NCI-H226 (cell line): ENCODE measurements around the gene XK.

ENCODE experiments used
- DNase-seq: peaks from one replicate; pipeline ENCODE4 v3.0.0-alpha.2; 2015

The XK gene

DNA sequence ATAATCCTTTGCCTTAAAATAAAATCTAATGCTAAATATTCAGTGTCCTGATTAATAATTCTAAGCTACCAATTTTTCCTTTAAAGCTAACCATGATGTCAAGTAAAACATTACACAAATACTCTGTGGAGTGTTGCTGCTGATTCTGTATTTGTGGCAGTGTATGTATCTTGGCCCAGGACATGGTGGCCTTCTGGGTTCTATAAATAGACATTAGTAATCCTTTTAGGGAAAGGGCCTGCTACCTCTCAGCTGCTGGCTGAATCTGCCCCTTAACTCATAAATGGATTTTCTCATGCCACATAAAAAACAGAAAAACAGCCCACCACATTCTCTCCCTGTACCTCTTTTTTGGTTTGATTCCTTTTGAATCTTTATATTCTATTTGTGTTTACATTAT lies 1.2 kb upstream of the XK start:
- DNase-seq: no peak

DNA sequence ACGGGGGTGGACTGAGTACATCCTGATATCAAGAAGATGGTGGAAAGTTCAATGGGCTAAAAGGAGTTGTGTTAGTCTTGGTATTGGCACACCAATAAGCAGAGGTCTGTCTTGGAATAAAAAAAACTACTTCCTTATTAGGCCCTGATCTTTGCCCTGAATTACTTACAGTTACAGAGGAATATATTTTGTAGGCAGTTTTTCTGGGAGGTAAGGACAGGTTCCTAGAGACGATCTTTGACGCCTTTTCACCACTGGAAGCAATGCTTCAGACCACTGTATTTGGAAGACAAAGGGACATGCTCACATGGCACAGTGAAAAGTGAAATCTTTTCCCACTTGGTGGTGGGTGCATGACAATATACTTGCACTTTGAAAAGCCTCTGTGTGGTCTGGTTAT lies 618 bp upstream of the XK start:
- DNase-seq: no peak

DNA sequence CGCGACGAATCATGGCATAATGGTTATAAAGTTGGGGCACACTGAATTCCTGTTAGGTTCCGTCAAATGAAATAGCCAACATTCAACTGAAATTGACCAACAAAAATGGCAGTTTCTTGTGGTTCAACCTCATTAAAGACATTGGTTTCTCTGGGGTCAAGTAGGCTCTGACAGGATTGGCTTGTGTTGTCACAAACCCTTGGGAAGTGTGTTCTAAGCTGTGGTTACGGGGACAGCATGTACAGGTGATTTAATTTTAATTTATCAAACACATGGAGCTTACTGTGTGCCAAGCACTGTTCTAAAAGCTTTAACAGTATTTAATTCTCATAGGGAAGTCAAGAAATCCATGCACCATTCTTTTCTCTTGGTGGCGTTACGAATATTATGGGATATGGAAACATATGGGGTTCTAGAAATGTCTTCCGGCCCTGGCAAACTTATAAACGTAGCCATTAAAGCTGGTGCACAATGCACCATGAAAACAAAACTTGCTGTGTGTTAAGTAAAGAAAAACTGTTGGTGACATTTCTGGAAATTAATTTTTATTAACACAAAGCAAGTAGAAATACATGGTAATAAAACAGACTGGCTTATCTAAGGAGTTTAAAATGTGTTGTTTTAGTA lies 891 bp downstream of the XK start:
- DNase-seq: no peak

DNA sequence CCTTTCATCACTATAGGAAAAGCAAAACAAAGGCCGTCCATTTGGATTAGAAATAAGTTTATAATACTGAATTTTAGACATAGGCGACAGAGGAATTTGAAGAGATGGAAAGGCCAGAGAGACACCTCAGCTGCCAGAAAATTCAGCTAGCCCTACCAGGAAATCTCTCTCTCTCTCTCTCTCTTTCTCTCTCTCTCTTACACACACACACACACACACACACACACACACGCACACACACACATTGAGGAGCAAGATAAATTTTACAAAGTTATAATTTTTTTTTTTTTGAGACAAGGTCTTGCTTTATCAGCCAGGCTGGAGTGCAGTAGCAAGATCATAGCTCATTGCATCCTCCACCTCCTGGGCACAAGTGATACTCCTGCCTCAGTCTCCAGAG lies 1.4 kb downstream of the XK start:
- no peak for DNase-seq

DNA sequence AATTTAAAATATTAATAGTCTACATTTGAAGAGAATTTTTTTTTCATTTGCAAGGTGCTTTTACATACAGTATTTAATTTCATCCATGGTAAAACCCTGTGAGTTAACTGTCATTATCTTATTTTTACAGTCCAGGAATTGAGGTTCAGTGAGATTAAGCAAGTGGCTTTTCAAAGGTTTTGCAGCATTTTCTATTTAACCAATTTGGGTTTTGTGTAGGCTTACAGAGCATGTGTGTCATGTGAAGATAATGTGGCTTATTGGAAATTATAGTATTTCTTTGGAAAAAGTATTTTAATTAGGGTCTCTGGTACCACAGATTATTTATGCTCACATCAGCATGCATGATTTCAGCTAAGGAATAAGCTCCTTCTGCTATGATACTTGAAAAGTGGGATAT lies 4.5 kb downstream of the XK start:
- DNase-seq: no peak

DNA sequence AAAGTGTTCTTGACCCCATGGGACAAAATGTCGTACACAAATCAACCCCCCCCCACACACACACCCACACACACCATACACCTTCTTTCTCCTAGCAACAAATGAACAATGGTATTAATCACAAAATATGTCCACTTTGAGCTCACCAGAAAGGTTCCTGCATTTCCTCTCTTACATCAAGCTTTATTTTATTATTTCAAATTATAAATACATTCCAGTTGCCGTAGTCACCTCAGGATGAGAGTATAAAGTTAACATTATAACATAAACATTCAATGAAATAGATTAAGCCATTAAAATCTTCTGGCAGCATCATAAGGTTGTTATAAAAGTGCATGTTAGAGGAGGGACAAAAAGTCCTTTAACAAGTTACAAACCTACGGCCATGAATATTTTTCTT lies 7.3 kb downstream of the XK start:
- DNase-seq: no peak

DNA sequence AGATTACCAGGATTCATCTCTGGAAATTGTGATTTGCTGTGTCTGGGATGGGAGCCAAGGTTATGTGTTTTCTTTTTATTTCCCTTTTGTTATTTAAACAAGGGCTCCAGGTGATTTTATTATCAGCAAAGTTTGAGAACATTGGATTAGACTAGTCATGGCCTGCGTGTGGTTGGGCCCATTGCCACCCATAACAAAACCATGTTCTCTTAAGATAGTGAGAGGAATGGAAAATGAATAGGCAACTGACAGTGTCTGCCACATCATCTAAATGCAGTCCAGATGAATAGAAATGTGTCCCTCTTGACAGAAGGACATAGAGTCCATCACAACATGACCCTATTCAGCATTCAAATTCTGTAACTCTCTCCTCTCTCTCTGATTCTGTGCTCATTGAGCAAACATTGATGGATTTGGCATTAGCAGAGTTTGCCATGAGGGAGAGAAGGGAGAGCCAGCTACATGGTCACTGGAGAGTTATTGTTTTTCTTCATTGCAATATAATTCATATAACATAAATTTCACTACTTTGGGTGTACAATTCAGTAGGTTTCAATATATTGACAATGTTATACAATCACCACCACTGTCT lies 11.7 kb downstream of the XK start:
- DNase-seq: no peak

DNA sequence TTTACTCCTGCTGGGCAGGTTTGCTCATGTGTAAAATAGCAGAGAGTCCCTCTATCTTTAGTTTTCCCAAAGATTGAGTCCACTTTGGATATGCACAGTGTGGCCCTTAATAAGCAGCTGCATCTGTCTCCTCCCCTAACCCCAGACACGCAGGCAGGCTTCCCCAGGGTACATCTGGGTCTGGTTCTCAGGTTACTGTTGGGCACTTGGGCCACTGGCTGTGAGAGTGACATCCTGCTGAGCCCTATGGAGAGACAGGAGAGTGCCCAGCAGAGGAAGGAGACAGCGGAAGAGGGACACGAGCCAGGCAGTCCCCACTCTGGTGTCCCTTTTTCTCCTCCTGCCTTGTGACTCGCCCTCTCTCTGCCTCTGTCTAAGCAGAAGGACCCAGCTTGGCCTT lies 16.0 kb downstream of the XK start:
- DNase-seq: no peak

DNA sequence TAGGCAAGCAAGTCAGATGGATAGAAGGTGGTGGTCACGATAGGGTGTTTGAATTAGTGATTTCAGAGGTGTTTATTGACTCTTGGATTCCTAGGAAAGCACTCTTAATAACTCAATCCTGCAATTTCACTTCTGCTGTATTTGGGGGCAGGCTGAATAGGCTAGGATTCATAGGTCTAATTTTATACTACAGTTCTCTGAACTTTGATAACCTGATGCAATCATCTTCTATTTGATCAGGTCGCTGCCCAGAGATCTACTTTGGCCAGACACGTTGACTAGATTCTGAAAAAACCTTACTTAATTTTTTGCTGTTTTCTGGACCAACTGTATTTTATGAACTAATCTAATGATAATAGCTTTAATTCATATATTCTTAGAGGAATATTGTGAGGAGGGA lies 26.4 kb downstream of the XK start:
- DNase-seq: no peak

DNA sequence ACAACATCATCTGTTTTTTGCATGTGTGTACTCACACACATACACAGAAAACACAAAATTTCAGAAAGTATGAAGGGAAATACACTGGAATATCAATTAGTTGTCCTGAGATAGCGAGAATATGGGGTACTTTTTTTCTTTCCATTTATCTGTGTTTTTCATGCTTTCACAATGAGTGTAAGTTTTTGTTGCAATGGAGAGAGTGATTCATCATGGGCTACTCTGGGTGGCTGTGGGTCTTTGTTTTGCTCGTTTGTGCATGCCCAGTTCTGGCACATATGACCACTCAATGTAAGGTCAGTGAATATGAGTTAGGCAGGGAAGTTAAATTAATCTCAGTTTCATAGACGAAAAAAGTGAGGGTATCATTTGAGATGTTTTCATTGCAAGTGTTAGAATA lies 26.9 kb downstream of the XK start:
- no peak for DNase-seq

DNA sequence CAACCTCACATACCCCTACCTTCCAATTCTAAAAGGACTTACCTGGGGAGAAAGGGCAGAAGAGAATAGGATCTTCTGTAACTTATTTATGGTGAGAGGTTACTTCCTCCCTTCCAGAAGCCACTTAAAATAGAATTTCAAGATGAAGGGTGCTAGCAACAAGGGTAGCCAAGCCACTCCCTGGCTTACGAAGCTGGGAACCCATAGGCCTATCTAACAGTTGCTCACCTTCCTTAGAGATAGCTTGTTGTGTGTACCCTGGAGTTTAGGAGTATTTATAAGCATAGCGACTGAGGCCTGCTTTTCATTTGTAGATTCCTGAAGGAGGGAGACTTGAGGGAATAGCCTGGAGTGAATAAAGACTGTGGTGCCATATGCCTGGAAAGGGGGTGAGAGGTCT lies 28.9 kb downstream of the XK start:
- no peak for DNase-seq

DNA sequence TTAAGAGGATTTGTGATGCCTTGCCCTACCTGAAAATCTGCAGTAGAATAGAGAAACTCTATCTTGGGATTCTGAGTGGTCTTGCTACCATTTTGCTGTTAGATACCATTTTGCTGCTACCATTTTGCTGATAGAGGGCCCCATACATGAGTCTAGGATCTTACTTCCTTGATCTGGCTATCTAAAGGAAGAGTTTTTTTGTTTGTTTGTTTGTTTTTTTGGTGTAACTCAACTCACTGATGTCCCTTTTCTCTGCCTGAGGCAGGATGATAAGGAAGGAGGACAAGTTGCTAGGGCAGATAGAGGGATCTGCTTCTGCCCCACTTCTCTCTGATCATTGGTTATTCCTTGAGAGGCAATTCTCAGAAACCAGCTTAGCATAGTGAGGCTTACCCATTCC lies 31.0 kb downstream of the XK start:
- DNase-seq: no peak

DNA sequence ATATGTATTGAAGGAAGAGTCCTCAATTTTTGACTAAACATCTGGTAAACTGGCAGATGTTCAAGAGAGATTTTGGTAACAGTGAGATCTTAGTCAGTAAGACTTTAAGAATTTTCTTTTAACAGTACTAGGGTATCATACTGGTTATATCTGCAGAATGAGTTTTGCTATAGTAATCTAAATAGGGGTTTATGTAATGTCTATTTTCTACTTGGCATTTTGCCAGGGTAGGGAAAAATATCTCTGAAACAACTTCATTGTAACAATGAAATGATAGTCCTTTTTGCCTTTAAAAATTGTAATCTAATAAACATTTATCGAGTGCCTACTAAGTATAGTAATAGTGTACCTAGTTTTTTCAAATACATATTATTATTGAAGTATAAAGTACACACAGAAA lies 32.1 kb downstream of the XK start:
- DNase-seq: no peak

DNA sequence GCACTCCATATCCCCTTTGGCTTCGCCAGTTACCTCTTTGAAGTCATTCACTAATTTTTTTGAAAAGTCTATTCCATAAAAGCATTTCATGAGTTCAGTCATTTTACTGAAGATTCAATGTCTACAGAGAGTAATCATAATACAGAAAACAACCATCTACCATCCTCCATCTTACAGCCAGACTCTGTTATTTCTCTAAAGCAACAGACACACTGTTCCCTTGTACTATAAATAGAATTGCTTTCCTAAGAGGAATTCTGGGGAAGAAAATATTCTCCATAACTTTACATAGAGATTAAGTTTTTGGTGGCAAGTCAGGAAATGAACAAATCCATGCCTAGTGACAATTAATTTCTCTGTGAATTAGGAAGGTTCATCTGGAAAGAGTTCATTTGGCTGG lies 37.0 kb downstream of the XK start:
- no peak for DNase-seq

DNA sequence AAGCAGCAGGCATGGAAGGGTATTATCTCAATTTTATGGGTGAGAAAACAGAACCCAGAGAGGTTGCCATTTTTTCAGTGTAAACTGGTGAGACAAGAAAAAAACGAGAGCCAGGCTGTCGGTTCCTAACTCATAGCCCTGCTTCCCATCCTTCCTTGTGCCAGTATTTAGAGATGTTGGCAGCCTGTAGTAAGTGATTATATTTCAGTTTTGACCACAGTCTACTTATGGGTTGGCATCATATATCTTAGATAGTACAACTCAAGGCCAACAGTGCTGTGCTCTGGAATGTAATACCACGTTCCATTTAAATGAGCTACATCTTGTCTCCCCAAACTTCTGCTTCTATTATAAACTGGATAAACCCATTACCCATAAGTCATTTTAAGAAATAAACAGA lies 40.8 kb downstream of the XK start:
- DNase-seq: no peak

DNA sequence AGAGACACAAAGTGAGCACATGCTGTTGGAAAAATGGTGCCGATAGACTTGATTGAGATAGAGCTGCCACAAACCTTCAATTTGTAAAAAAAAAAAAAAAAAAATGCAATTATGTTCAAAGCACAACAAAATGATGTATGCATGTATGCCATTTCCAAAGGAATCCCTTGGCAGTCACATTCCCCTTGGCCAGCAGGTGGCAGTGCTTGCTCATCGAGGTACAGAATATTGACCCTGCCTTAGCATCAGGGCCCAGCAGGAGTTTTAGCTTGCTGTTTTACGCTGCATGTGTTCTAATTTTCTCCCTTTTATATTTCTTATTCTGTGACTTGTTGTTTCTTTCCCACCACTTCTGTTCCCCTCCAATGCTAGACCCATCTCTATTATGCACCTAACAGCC lies 59.8 kb downstream of the XK start:
- peak; percentile 1 for DNase-seq

DNA sequence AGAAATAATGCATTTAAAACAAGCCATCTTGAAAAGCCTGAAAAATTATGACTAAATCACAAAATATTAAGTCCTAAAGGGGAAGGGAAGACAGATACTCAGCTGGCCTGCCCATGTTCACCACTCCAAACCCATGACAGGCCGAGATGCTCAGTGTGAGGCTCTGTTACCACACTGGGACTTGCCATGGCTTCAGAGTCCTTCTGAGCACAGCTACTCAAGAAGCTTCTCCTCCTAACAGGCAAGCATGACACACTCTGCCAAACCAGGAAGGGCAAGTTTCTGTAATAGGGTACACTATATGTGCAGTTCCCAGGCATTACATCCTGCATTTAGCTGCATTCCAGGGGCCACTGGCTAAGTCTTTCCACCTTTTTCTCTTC lies 60.2 kb downstream of the XK start:
- DNase-seq: no peak

DNA sequence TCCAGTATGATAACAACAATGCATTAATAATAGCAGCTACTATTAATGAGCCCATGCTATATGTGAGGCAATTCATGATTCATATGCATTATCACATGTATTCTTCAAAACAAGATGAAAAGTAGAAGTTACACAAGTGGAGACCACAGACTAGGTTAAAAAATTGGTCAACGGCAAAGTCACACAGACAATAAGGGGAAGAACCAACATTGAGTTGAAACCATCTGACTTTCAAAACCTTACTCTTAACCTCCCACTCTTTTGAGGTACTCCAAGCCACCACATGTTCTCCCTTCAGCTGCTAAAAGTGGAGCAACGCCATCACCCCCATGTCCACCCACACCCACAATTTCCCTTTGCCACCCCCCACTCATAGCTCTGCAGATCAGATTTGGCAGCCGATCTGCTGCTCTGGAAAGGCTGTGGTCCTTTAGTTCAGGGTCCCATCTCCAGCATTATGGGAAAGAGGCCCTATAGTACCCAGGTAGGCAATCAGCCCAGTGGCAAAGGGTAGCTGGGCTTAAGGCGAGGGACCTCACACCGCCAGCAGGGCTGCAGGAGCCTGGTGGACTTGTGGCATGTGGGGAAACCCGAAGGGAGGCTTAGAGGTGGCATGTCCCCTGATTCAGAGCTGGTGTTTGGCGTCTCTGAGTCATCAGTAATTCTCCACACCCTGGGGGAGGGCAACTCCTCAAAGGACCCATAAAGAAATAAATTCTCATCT lies 60.8 kb downstream of the XK start:
- DNase-seq: no peak

DNA sequence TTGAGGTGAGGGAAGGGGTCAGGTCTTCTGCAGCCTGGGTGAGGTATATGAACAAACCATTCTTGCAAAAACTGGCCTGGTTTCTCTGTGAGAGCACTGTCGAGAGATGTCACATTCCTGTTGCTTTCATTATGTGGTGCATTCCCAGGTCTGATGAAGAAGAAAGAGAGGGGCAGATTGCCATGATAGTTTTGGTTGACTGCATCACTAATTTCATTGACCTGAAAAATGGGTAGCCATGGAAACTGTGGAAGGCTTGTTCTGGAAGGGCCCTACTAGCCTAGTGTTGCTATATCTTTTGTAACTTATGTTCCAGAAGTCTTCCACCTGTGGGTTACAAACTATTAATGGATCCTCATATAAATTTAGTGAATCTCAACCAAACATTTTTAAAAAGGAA lies 61.4 kb downstream of the XK start:
- no peak for DNase-seq

DNA sequence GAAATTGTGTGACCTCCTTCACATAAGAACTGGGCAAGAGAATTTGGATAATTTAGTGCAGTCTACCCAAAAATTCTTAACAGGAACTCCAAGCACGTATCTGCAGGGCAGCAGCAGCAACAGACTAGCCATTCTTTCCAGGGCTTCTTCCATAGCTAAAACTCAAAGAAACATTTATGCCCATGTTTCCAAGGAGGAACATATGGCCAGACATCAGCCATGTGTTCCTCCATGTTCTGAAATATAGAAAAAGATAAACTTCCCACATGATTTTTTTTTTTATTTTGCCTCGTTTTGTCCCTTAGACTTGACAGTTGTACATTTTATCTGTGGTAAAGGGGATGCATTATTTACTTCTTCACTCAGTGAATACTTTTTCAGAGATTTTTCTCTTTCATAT lies 66.7 kb downstream of the XK start:
- DNase-seq: no peak

DNA sequence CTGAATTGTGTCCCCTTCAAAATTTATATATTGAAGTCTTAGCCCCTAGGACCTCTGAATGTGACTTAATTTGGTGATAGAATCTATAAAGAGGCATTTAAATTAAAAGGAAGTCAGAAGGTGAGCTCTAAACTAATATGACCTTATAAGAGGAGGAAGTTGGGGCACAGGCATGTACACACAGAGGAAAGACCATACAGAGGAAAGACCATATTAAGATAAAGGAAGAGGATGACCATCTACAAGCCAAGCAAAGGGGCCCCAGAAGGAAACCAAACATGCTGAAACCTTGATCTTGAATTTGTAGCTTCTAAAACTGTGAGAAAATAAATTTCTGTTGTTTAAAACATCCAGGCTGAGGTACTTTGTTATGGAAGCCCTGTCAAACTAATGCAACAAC lies 67.3 kb downstream of the XK start:
- no peak for DNase-seq

DNA sequence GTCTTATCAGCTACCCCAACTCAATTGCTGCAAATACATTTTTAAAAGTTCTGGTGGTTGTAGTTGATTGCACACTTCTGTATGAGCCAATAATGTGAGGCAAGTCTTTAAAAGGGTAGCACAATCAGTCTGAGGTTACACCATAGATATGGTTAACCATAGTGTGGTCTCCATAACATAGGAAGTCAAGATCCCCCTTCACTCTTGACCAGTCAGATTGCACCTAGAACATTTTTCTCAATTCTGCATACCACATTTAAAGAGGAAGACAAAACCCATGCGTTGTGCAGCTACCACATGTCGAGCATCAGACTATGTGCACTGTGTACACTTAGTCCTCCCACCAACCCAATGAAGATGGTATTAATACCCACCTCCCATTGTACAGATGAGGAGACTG lies 67.8 kb downstream of the XK start:
- no peak for DNase-seq

DNA sequence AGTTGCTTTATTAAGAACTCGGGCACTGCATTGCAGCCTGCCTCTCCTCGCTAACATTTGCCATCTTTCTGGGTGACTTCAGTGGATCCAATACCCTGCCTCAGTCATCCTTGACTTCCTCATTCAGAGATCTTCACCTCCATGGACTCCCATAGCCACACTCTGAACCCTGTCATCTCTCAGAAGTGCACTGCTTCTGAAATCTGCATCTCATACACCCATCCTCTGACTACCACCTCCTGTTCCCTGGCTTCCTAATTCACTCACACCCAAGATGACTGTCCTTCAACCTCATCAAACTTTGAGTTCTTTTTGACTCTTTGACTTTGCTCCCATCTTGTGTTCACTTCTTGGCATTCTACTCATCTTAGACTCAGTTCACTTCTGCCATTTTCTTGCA lies 68.9 kb downstream of the XK start:
- no peak for DNase-seq

DNA sequence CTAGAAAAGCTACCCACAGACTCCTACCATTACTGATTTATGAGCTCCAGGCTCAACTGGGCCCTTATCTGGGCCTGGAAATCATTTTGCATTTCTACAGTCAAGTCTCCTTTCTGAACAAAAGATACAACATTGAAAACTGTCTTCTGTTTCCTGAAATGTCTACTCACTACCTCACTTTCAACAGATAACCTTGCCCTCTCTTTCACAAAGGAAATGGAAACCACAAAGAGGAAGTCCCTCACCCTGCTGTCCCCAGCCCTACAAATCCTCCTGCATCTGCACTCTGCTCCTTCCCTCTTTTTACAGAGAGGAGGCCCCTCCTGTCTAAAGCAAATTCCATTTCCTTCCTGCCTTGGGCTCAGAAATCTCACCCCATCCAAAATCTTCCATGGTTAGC lies 69.4 kb downstream of the XK start:
- no peak for DNase-seq

DNA sequence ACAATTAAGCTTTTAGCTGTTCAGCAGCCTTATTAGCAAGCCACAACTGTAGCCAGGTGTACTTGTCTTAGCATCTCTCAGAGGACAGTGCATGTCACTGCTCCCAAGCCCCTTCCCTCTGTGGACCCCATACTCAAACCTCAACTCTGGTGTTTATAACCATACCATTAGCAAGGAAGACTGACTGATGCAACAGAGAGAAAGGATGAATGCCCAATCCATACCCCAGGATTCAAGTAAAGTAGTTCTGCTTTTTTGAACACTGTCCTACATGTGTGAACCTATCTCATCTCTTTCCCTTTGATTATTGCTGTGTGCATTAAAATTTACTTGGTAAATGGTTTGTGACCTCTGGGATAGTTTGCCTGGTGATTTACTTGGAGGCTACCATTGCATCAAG lies 71.5 kb downstream of the XK start:
- DNase-seq: no peak
